ENCODE data around the gene RAP1B. TPM values are rescaled to one million over a fixed set of nuclear protein-coding genes. Genes with fewer than 3 reads are reported as not detected.
A peak's percentile ranks its signal among the peaks of the same experiment; 100 is the strongest.

Gene RAP1B
- total RNA-seq, 2 donors from 2014 or later, result 121 to 182 TPM

DNA sequence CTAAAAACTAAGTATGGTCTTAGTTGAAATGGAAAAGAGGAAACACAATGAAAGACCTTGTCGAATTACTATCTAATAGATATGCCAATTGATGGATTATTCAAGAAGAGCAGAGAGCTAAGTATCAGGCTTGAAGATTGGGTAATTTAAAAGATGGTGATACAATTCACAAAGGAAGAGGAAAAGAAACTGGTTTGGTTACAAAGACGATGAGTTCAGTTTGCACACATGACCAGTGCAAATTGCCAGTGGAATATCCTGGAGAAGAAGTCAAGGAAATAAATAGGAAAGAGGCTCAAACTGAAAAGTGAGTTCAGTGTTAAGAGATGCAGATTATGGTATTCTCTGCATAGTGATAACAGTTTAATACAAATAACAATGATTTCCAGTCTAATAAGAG lies 2.5 kb upstream of the RAP1B start:
- DNase-seq (no peak), ATAC-seq (no peak)
- intact Hi-C loops (cut with DNase I, micrococcal nuclease), result no loop called here

DNA sequence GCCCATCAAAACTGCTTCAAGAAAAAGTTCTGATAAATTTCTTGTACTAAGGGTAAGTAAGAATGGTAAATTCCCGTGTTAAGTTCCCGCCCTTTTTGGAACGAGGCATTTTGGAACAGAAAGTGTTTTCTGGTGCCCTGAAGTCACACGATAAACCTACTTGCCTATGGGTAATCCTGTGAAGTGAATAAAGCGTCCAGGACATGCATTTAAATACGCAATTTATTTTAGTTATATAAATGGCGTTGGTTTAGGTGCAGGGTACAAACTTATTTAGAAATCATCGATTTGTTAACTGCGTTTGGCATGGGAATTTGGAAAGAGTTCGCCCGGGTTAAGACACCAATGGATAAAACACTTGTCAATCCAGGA lies 715 bp upstream of the RAP1B start:
- ATAC-seq, result no peak
- no peak for DNase-seq
- intact Hi-C loops (cut with DNase I, micrococcal nuclease), result loop anchor here in 1 of 2 donors (10.0 kb wide), 1 partner anchor 175 kb away; no protein-coding TSS in a partner anchor

DNA sequence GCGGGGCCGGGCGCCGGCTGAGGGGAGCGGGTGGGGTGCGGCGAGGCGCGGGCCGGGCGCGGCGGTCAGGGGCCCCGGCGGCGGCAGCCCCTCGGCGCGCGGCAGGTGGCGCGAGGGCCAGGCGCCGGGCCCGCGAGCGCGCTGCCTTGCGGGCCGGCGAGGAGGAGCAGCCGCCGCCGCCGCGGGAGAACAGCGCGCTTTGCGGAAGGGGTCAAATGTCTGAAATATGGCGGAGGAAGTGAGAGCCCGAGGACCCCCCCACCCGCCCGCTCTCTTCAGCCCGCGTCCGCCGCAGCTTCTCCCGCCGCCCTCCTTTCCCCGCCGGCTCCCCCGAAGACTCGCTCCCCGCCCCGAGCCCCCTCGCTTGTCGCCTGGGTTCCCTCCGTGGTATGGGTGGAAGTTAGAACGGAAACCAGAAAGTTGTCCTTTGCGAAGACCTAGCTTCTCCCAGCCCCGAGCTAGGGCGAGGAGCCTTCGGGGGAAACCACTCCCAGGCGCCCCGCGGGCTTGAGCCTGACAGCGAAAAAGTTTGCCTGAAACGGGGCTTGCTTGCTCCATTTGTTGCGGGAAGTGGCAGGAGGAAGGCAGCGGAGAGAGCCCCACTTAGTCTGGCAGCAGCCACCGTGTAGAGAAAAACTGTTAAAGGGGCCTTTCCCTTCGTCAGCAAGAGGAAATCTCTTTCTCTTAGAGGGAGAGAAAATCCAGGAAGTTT lies 551 bp downstream of the RAP1B start:
- peak; percentile 73 to 75 for DNase-seq
- ATAC-seq, result peak; percentile 58
- intact Hi-C loops (cut with DNase I, micrococcal nuclease), result loop anchor here in 1 of 2 donors (10.0 kb wide), 1 partner anchor 176 kb away; no protein-coding TSS in a partner anchor

DNA sequence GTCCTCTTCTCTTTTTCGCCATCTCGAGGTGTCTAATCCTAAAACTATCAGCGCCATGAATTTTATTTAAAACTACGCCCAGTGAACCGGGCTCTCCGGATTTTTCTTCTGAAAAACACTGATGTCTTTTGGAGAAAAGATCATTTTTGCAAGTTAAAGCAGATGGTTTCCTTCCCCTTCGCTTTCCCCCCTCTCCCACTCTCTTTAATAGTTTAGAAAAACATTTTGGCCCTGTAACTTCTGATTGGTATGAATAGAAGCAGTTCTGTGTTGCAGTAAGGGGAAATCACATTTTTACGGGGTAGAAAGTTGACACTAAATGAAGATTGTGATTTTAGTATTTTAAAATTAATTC lies 1.1 kb downstream of the RAP1B start:
- intact Hi-C loops (cut with DNase I, micrococcal nuclease), result loop anchor here in 1 of 2 donors (10.0 kb wide), 1 partner anchor 177 kb away; no protein-coding TSS in a partner anchor
- no peak for ATAC-seq
- DNase-seq, result no peak

DNA sequence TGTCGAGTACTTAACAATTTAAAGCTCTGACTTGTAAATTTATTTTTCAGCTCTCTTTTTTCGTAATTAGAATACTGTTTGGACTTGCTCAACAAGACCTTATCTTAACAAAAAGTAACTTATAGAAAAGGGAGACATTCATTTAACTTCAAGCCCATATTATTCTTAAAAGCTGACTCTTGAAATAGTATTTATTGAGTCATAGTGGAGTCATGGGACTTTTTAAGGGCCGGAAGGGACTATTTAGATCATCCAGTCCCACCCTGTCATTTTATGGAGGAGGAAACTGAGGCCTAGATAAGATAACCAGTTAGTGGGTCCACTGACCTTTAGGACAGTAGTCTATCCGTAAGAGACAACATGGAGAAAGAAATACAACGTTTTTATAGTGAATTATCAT lies 1.5 kb downstream of the RAP1B start:
- ATAC-seq (peak; percentile 30), DNase-seq (no peak)
- intact Hi-C loops (cut with DNase I, micrococcal nuclease), result loop anchor here in 1 of 2 donors (10.0 kb wide), 1 partner anchor 177 kb away; no protein-coding TSS in a partner anchor

DNA sequence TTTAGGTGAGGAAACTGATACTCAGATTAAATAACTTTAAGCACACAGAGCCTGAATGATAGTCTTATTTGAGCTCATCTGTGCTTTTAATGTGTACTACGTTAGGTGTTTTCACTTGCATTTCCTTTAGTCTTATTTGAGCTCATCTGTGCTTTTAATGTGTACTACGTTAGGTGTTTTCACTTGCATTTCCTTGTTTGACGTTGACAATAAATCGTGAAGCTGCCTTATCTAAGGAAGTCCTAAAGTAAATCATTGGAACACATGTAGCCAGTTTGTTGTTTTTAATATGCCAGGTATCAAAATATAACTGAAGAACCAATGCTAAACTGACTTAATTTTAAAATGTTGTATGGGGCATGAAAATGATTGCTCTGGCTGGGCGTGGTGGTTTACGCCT lies 2.0 kb downstream of the RAP1B start:
- peak; percentile 57 for ATAC-seq
- intact Hi-C loops (cut with DNase I, micrococcal nuclease), result loop anchor here in 1 of 2 donors (10.0 kb wide), 1 partner anchor 178 kb away; no protein-coding TSS in a partner anchor
- DNase-seq, result no peak

DNA sequence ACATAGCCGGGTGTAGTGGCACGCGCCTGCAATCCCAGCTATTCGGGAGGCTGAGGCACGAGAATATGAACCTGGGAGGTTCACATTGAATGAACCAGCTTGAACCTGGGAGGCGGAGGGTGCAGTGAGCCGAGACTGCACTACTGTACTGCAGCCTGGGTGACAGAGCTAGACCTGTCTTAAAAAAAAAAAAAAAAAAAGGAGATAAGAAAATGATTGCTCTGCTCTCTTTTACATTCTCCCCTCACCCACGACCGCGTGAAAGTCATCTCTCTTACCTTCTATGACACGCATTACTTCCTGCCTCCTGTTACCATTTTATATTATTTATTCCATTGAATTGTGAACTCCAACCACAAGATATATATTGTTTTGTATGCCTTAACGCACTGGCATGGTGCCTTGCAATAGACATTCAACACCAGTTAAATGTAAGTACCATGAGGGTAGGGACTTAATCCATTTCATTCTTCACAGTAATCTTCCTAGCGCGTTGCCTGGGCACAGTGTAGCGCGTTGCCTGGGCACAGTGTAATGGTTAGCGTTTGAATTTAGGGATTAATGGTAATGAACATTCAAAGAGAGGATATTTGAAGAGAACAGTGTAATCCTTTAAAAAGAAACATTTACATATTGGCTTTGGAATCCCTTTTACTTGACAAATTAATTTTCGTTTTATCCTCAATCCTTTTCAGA lies 2.7 kb downstream of the RAP1B start:
- DNase-seq, result peak in 1 of 2 donors; percentile 25

DNA sequence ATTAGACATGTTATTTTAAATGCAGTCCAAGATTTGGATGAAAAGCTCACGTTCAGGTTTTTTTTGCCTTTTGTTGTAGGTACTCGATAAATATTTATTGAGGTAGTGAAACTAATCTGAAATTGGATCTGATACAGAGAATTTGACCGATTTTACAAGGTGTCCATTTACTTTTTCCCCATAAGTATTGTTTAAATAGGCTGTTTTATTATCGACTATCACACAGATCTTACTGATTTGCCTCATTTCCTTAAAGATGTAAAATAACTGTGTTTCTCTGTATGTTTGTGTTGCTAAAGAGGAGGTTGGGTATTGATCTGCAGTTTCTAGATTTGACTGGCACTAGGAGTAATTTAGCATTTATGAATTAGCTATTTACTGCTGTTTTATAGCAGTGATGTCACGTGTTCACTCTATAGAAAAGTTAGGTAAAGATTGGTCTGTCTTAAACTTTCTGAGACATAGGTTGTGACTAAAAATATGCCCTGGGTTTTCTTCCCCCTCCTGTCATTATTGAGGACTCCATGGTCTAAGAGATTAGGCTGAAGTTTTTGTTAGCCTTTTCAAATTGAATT lies 3.5 kb downstream of the RAP1B start:
- intact Hi-C loops (cut with DNase I, micrococcal nuclease), result loop anchor here in 1 of 2 donors (10.0 kb wide), 1 partner anchor 179 kb away; no protein-coding TSS in a partner anchor
- no peak for ATAC-seq

More for the DNA sequence above, 2.7 kb downstream of the RAP1B start:
- ATAC-seq, result no peak
- intact Hi-C loops (cut with DNase I, micrococcal nuclease), result loop anchor here in 1 of 2 donors (10.0 kb wide), 1 partner anchor 179 kb away; no protein-coding TSS in a partner anchor

DNA sequence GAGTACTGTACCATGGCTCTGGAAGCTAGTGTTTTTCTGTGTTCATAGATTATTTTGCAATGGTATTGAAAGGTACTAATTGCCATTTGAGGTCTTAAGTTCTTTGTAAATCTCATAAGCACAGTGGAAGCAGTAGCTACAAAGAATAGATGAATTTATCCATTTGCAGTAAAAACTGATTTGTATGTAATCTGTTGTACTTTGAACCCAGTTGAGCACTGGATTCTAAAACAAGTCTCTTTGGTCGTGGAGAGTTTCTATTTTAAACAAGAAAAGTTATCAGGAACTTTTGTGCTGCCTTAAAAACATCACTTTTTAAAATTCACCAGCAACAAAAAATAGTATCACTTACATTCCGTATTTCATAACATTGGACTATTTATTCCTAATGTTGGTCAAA lies 4.1 kb downstream of the RAP1B start:
- ATAC-seq (no peak), DNase-seq (no peak)
- intact Hi-C loops (cut with DNase I, micrococcal nuclease), result loop anchor here in 1 of 2 donors (5.0 to 10.0 kb wide), 2 partner anchors 73 to 180 kb away; partner anchors contain the start of gene NUP107

More for the DNA sequence above, 3.5 kb downstream of the RAP1B start:
- no peak for DNase-seq

DNA sequence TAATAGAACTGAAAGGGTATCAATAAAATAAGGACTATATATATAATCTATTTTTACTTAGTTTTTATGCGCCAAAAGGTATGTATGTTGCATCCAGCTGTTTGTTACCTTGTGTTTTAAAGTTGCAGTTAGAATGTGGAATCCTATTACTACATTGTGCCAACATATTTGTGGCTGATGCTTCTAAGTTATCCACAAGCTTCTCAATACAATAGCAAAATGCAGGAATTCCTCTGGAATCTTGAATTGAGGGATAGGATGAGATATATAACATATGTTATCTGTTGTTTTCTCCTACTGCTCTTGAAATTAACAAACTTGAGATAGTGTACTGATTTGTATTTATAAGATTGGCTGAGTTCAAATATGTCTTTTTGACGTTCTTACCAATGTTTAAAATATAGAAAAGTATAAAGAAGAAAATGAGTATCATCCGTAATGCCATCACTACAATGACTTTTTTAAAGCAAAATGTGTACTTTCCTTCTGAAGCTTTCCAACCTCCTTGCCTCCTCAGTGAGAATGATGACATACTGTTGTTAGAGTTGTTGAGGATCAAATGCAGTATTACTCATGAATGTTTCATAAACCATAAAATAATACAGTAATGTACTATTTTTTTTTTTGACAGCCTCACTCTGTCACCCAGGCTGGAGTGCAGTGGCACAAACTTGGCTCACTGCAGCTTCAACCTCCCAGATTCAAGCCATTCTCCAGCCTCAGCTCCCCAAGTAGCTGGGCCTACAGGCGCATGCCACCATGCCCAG lies 6.6 kb downstream of the RAP1B start:
- ATAC-seq, result no peak
- DNase-seq, result no peak
- intact Hi-C loops (cut with DNase I, micrococcal nuclease), result loop anchor here in 1 of 2 donors (5.0 to 10.0 kb wide), 2 partner anchors 70 to 183 kb away; partner anchors contain the start of gene NUP107

DNA sequence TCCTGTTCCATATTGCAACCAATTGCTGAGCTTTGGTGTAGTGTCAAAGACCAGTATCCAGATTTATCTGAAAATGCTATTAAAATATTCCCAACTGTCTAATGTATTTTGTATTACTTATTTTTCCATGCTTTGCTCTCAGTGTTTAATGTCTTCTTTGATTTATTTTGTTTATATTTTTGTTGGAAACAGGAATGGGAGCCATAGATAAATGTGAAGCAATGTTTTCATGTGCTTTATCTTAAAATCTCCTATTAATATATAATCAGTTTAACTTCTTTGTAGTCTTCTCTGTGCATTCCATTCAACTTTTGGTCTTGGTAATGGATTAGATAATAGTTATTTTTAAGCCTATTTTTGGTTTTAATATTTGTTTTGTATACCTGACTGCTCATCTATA lies 8.8 kb downstream of the RAP1B start:
- DNase-seq (no peak), ATAC-seq (no peak)
- intact Hi-C loops (cut with DNase I, micrococcal nuclease), result loop anchor here in 1 of 2 donors (5.0 to 10.0 kb wide), 2 partner anchors 68 to 185 kb away; partner anchors contain the start of gene NUP107

DNA sequence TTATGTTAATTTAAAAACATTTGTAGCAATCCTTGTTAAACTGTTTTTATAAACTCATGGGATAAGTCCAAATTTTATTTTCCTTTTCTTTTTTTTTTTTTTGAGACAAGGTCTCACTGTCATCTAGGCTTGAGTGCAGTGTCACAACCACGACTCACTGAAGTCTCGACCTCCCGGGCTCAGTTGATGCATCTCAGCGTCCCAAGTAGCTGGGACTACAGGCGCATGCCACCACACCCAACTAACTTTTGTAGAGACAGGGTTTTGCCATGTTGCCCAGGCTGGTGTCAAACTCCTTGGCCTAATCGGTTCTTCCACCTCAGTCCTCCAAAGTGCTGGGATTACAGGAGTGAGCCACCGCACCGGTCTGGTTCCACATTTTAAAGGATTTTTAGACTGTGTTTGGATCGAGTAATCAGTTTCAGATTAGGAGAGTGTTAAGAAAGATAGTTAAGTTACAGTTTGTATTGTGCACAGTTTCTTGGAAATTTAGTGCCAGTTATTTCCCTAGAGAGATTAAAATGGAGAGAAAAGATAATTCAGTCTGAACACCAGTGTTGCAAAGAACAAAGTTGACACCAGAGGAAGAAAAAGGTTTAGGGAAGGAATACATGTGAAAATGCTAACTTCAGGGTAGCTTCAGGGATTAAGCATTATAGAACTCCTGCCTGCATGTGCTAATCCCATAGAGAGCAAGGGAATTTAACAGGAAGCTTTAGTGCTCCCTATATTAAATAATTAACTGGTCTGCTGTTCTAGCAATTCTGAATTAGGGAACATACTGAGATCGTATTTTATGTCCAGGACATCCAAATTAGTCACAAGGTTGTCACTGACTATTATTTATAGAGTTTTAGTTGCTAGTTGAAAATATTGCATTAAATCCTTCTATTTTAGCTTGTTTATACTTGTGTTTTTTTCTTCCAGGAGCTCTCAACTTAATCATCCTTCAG lies 10.1 kb downstream of the RAP1B start:
- DNase-seq, result no peak
- peak; percentile 14 for ATAC-seq
- intact Hi-C loops (cut with DNase I, micrococcal nuclease), result no loop called here

DNA sequence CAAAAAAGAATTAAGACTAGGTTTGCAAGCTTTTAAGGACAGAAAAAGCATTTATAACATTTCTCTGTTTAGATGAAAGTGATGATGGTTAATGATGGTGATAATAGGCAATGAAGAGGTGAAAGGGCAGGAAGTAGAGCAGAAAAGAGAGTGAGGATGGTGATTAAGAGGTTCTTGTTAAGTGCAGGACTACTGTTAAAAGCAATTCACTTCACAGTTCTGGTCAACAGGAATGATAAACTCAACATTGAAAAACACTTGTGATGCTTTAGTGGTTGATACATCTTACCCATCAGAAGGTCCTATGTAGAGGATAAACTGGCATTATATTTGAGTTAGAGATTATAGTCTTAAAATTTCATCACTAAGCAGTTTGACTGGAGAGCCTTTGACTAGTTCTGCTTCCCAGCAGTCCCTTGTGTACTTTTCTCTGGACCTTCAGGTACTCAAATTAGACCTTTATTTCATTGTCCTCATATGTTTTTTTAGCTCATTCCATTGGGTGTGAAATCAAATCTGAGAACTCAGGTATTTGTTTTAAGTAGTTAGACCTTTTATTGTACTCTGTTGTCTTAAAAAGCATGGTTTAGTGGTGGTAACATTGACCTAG lies 10.9 kb downstream of the RAP1B start:
- intact Hi-C loops (cut with DNase I, micrococcal nuclease), result no loop called here
- DNase-seq, result no peak
- ATAC-seq, result peak; percentile 22

DNA sequence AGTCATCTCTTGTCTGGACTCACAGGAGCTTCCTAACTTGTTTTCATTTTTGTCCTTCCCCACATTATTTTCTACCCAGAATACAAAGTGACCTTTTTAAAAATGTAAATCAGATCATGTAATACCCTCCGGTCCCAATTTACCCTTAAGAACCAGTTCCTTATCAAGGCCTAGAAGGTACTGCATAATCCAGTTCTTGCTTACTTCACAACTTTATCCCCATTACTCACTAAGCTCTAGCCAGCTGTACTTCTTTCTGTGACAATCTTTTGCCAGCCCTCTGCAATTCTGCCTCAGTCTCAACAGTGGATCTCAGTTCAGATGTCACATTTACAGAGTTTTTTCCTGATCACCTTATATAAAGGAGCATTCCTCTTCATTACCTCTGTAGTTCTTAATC lies 11.6 kb downstream of the RAP1B start:
- intact Hi-C loops (cut with DNase I, micrococcal nuclease), result no loop called here
- ATAC-seq (peak; percentile 23), DNase-seq (no peak)

DNA sequence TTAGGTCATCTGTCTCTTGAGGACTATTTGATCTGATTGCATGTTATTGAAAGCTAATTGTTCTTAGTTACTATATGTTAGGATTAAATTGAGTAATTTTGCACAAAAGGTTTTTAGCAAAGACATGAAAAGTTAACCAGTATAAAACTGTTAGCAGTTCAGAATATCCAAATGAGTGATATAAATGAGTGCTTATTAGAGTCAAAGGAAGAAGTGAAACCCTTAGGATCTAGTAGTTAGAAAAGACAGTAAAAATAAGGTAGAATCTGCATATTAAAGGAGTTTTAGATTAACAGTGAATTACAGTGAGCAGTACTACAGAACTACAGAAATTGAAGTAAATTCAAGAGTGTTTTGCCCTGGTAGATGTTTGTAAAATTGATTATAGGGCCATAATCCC lies 12.4 kb downstream of the RAP1B start:
- intact Hi-C loops (cut with DNase I, micrococcal nuclease), result no loop called here
- ATAC-seq (no peak), DNase-seq (no peak)

DNA sequence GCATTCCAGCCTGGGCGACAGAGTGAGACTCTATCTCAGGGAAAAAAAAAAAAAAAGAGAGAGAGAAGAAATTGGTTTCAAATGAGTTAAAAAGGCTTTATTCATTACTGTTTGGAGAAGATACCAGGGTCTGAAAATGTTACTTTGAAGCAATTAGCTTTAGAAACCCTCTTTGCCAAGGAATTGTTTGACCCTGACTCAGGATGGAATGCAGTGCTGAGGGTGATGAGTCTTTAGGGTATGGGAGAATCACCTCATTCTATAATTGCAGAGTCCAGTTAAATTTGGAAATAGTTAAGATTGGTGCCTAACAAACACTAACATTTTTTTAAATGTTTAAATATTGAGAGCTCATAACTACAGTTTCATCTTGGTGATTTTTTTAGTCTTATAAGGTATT lies 13.3 kb downstream of the RAP1B start:
- intact Hi-C loops (cut with DNase I, micrococcal nuclease), result no loop called here
- no peak for ATAC-seq
- no peak for DNase-seq

DNA sequence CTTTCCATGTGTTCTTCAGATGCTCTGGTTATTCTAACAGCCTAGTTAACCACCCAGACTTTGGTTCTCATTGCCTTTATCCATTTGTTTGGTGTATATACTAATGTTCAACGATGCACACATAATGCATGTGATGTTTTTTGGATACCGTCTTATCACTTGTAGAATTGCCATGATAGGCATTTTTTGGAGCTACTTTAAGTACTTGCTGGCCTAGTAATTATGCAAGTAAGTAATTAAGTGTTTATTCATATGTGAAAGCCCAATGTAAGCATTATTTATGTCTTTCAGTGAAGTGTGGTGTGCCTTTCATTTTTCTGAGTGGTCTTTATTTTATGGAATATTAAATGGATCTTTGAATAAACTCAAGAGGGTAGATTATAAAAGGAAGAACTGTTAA lies 14.2 kb downstream of the RAP1B start:
- no peak for ATAC-seq
- no peak for DNase-seq
- intact Hi-C loops (cut with DNase I, micrococcal nuclease), result no loop called here

Data from left colon (tissue), 2 donors.